GM12878 (cell line): ENCODE data around the gene SYN1.

Experiments used
- CBX5 ChIP-seq: sonication (generic); IDR thresholded peaks from 2 replicates; pipeline ENCODE4 v1.6.1; 2016; ENCODE audit warnings: low read depth, moderate library complexity, mild to moderate bottlenecking, inconsistent platforms
- ETV6 ChIP-seq, 2 experiments: fragments of 450-650 bp in 1 of 2; IDR thresholded peaks in 1 of 2; conservative IDR thresholded peaks in 1 of 2; 2 replicates each; pipeline ENCODE4 v1.6.1; 2014; ENCODE audit warnings: antibody characterized with exemption in 1 of 2, borderline replicate concordance in 1 of 2, low read depth in 1 of 2, mild to moderate bottlenecking in 1 of 2, moderate library complexity in 1 of 2
- HCFC1 ChIP-seq: fragments of 150-350 bp; IDR thresholded peaks from 2 replicates; pipeline ENCODE4 v1.6.1; 2014; ENCODE audit warnings: low read length
- KAT2A ChIP-seq: conservative IDR thresholded peaks from 2 replicates; pipeline ENCODE4 v1.6.1; 2011; ENCODE audit warnings: low read depth, low read length; ENCODE audit not compliant: control insufficient read depth
- TAF1 ChIP-seq: IDR thresholded peaks from 2 replicates; pipeline ENCODE4 v1.6.1; 2011; ENCODE audit warnings: mild to moderate bottlenecking, low read depth, low read length, borderline replicate concordance
- TF ChIP-seq, protein P1 (sequence below), 3 experiments: IDR thresholded peaks in 2 of 3; conservative IDR thresholded peaks in 1 of 3; 2 replicates each; pipeline ENCODE4 v1.5.1; 2011; ENCODE audit warnings: low read depth in 3 of 3, low read length in 3 of 3, mild to moderate bottlenecking in 3 of 3, control low read depth in 2 of 3, moderate library complexity in 2 of 3, inconsistent platforms in 1 of 3, mixed read lengths in 1 of 3; ENCODE audit not compliant: control insufficient read depth in 2 of 3, insufficient read depth in 1 of 3; ENCODE audit errors: extremely low read depth in 1 of 3

- TF ChIP-seq HCFC1 (no peak), ETV6 (conservative IDR thresholded peaks at IDR 0.05 in 1 of 2, IDR thresholded peaks at IDR 0.05 in 1 of 2; ENCODE audit: borderline replicate concordance in 1 of 2, low read depth in 1 of 2) (no peak), CBX5 (no peak), TAF1 (no peak), KAT2A (no peak)
- TF ChIP-seq, protein P1, sequence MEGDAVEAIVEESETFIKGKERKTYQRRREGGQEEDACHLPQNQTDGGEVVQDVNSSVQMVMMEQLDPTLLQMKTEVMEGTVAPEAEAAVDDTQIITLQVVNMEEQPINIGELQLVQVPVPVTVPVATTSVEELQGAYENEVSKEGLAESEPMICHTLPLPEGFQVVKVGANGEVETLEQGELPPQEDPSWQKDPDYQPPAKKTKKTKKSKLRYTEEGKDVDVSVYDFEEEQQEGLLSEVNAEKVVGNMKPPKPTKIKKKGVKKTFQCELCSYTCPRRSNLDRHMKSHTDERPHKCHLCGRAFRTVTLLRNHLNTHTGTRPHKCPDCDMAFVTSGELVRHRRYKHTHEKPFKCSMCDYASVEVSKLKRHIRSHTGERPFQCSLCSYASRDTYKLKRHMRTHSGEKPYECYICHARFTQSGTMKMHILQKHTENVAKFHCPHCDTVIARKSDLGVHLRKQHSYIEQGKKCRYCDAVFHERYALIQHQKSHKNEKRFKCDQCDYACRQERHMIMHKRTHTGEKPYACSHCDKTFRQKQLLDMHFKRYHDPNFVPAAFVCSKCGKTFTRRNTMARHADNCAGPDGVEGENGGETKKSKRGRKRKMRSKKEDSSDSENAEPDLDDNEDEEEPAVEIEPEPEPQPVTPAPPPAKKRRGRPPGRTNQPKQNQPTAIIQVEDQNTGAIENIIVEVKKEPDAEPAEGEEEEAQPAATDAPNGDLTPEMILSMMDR (IDR thresholded peaks at IDR 0.05 in 2 of 3, conservative IDR thresholded peaks at IDR 0.05 in 1 of 3; ENCODE audit: control insufficient read depth in 2 of 3, extremely low read depth in 1 of 3, insufficient read depth in 1 of 3, low read depth in 3 of 3, low read length in 3 of 3): no peak
Observed at GRCh38 chrX:47645530-47645929, 25.9 kb upstream of the SYN1 start.
